Measurements from ENCODE around the gene BCL11B.

DNA sequence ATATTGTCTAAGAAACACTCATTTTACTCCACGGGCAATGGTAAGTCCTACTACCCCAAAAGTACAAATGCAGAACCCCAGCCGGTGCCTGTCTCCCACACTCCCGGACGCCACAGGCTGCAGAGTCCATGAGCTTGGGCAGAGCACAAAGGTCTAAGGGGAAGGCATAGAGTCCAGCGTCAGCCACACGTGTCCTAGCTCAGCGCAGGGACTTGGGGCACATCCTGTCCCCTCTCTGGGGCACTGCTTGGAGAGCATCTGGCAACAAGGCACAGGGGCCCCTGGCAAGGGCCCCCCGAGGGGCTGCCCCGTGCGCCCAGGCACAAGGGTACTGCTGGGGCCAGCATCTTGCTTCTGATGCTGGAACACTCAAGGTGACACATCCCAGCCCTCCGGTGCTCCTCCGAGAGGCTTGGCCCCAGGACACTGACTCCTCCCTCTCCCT is 58.4 kb downstream of the BCL11B start:
- TF ChIP-seq CTCF (IDR thresholded peaks at IDR 0.05; ENCODE audit: poor library complexity) (no peak), EZH2phosphoT487 (IDR thresholded peaks at IDR 0.05; ENCODE audit: low read depth, severe bottlenecking, unreplicated experiment) (no peak)
